Activated T-cell treated with anti-CD3 and anti-CD28 coated beads, Interleukin-2, amount 50 U/mL, for 1 hour (primary cell): Measurements from ENCODE around the gene WNK2.
"Not testable (repeated sequence)": the region's sequence is repeated elsewhere in the genome, so short reads cannot be mapped to it uniquely, and the experiment has no call there.

ENCODE experiments used
- DNase-seq: peaks from one replicate; pipeline ENCODE4 v3.0.0-alpha.2; 2020

The WNK2 gene

GRCh38 chr9:93244101-93244500 lies 60.2 kb downstream of the WNK2 start:
- DNase-seq: no peak

- DNase-seq: no peak
Measured at GRCh38 chr9:93244510-93245436, 60.8 kb downstream of the WNK2 start.

GRCh38 chr9:93245437-93245970 lies 61.6 kb downstream of the WNK2 start:
- DNase-seq: no peak

- DNase-seq: no peak
Measured at GRCh38 chr9:93246111-93246510, 62.2 kb downstream of the WNK2 start.

GRCh38 chr9:93246526-93246925 lies 62.6 kb downstream of the WNK2 start:
- DNase-seq: no peak

- DNase-seq: no peak
Measured at GRCh38 chr9:93247099-93247865, 63.3 kb downstream of the WNK2 start.

- DNase-seq: no peak
Measured at GRCh38 chr9:93247892-93248291, 64.0 kb downstream of the WNK2 start.

GRCh38 chr9:93248386-93249040 lies 64.6 kb downstream of the WNK2 start:
- DNase-seq: no peak

- DNase-seq: no peak
Measured at GRCh38 chr9:93250185-93250584, 66.2 kb downstream of the WNK2 start.

GRCh38 chr9:93251309-93251708 lies 67.4 kb downstream of the WNK2 start:
- not testable (repeated sequence) for DNase-seq

GRCh38 chr9:93252116-93252780 lies 68.3 kb downstream of the WNK2 start:
- DNase-seq: no peak

GRCh38 chr9:93252781-93253530 lies 69.0 kb downstream of the WNK2 start:
- DNase-seq: no peak

GRCh38 chr9:93253633-93254032 lies 69.7 kb downstream of the WNK2 start:
- no peak for DNase-seq

GRCh38 chr9:93254061-93254481 lies 70.1 kb downstream of the WNK2 start:
- DNase-seq: no peak

- DNase-seq: peak; percentile 10
Measured at GRCh38 chr9:93254806-93255493, 71.0 kb downstream of the WNK2 start.

GRCh38 chr9:93255494-93255867 lies 71.5 kb downstream of the WNK2 start:
- no peak for DNase-seq

GRCh38 chr9:93255994-93256877 lies 72.3 kb downstream of the WNK2 start:
- peak; percentile 1 for DNase-seq

- DNase-seq: peak; percentile 4
Measured at GRCh38 chr9:93256878-93257807, 73.2 kb downstream of the WNK2 start.

GRCh38 chr9:93257808-93258331 lies 73.9 kb downstream of the WNK2 start:
- peak; percentile 11 for DNase-seq
